Mammary epithelial cell (primary cell): ENCODE results near the gene TRABD2A.

Experiments
- EZH2 ChIP-seq: IDR thresholded peaks from 2 replicates; pipeline ENCODE4 v1.6.1; 2012; ENCODE audit warnings: low read length, inconsistent platforms, borderline replicate concordance
- TF ChIP-seq, protein P1 (sequence below), 2 donors: IDR thresholded peaks in 1 of 2; conservative IDR thresholded peaks in 1 of 2; 2 replicates each; pipeline ENCODE4 v1.5.1; 2011 to 2012; ENCODE audit warnings: inconsistent platforms in 2 of 2, low read length in 2 of 2, mild to moderate bottlenecking in 2 of 2, control low read depth in 1 of 2, low read depth in 1 of 2; ENCODE audit not compliant: insufficient read depth in 1 of 2; ENCODE audit errors: extremely low read depth in 1 of 2

DNA sequence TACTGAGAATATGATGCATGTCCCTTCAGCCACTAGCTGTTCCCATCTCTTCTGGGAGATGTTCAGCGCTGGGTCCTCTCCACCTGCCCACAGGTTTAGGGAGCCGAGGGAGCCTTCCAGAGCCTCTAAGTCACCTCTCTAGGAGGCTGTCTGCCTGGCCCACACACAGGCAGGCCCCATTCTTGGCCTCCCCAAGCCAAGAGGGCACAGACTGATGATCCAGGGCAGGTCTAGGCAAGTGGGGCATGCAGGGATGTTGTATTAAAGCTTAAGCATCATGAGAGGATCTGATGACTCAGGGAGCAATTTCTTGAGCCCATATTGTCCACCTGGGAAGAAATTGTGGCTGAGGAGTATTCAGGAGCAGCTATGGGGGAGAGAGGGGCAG lies 44.4 kb upstream of the TRABD2A start:
- TF ChIP-seq, protein P1, sequence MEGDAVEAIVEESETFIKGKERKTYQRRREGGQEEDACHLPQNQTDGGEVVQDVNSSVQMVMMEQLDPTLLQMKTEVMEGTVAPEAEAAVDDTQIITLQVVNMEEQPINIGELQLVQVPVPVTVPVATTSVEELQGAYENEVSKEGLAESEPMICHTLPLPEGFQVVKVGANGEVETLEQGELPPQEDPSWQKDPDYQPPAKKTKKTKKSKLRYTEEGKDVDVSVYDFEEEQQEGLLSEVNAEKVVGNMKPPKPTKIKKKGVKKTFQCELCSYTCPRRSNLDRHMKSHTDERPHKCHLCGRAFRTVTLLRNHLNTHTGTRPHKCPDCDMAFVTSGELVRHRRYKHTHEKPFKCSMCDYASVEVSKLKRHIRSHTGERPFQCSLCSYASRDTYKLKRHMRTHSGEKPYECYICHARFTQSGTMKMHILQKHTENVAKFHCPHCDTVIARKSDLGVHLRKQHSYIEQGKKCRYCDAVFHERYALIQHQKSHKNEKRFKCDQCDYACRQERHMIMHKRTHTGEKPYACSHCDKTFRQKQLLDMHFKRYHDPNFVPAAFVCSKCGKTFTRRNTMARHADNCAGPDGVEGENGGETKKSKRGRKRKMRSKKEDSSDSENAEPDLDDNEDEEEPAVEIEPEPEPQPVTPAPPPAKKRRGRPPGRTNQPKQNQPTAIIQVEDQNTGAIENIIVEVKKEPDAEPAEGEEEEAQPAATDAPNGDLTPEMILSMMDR (conservative IDR thresholded peaks at IDR 0.05 in 1 of 2, IDR thresholded peaks at IDR 0.05 in 1 of 2; ENCODE audit: extremely low read depth in 1 of 2, insufficient read depth in 1 of 2, low read depth in 1 of 2, low read length in 2 of 2) = no peak
- no peak for TF ChIP-seq EZH2
